ENCODE results near the gene WSCD1. TPM values are rescaled to one million over a fixed set of nuclear protein-coding genes. Genes with fewer than 3 reads are reported as not detected.

Gene WSCD1
- total RNA-seq, 1 donor from 2014 or later, result 11.4 TPM

DNA sequence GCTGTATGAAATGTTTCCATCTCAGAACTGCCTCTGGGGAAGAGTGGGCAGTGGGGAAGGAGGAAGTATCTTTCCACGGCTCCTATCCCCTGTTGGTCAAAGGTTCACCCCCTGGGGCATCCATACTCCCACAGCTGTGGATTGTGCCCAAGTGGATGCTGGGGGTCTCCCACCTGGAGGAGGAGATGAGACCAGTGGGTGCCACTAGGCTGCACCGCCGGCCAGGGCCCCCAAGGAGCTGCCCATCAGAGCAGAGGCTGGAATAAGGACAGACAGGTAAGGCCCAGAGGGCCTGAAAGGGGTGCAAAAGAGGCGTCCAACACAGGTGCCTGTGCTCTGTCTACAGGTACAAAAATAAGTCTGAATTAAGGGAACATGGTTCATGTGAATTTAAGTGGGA lies 87.5 kb downstream of the WSCD1 start:
- no peak for DNase-seq (ENCODE audit: low spot score in 2 of 2)
- intact Hi-C loops (cut with DNase I), result no loop called here
- TF ChIP-seq, protein P1, sequence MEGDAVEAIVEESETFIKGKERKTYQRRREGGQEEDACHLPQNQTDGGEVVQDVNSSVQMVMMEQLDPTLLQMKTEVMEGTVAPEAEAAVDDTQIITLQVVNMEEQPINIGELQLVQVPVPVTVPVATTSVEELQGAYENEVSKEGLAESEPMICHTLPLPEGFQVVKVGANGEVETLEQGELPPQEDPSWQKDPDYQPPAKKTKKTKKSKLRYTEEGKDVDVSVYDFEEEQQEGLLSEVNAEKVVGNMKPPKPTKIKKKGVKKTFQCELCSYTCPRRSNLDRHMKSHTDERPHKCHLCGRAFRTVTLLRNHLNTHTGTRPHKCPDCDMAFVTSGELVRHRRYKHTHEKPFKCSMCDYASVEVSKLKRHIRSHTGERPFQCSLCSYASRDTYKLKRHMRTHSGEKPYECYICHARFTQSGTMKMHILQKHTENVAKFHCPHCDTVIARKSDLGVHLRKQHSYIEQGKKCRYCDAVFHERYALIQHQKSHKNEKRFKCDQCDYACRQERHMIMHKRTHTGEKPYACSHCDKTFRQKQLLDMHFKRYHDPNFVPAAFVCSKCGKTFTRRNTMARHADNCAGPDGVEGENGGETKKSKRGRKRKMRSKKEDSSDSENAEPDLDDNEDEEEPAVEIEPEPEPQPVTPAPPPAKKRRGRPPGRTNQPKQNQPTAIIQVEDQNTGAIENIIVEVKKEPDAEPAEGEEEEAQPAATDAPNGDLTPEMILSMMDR (IDR thresholded peaks at IDR 0.05), result no peak
- no peaks in the 10 kb centered on the region for H3K36me3 ChIP-seq
- no peak overlapping the region for H3K4me3 ChIP-seq
- no peak overlapping the region for H3K27ac ChIP-seq
- H3K4me1 ChIP-seq, result no peaks in the 10 kb centered on the region
- no peaks in the 10 kb centered on the region for H3K27me3 ChIP-seq
- no peaks in the 10 kb centered on the region for H3K9me3 ChIP-seq

DNA sequence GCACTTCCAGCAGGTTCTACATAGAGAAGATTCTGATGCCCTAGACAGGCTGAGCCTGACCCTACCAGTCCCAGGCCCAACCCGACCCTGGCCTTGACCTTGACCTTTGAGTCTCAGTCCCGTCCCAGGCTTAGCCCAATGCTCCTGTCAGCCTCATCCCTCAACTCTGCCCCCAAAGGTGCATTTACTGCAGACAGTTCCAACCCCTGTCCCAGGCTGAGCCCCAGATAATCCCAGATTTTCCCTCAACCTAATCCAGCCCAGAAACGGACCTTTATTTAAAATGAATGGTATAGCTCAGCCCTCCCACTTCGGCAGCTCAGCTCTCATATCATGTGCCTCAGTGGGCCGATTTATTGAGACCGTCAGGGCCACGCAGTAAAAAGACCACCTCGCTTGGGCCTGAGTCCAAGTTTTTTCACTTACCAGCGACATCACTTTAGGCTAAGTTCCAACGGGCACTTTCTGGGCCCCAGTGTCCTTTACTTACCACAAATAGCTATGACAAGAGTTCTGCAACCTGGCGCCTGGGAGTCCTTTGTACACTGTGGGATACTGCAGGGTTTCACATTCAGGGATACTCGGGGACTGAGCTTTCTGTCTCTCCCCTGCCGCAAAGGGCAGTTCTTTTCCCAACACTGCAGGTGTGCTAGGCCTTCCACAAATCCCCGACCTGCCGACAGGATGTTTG lies 89.5 kb downstream of the WSCD1 start:
- Histone ChIP-seq H3K27ac (no peak overlapping the region), H3K4me1 (no peaks in the 10 kb centered on the region), H3K27me3 (no peaks in the 10 kb centered on the region), H3K4me3 (no peak overlapping the region), H3K9me3 (no peaks in the 10 kb centered on the region), H3K36me3 (no peaks in the 10 kb centered on the region)
- no peak for DNase-seq (ENCODE audit: low spot score in 2 of 2)
- intact Hi-C loops (cut with DNase I), result no loop called here
- TF ChIP-seq, protein P1 (IDR thresholded peaks at IDR 0.05), result no peak

- H3K36me3 ChIP-seq, result no peaks in the 10 kb centered on the region
- H3K4me3 ChIP-seq, result no peak overlapping the region
- intact Hi-C loops (cut with DNase I), result no loop called here
- no peak for DNase-seq (ENCODE audit: low spot score in 2 of 2)
- no peak overlapping the region for H3K27ac ChIP-seq
- no peaks in the 10 kb centered on the region for H3K27me3 ChIP-seq
- TF ChIP-seq, protein P1 (IDR thresholded peaks at IDR 0.05), result no peak
- H3K9me3 ChIP-seq, result no peaks in the 10 kb centered on the region
- no peaks in the 10 kb centered on the region for H3K4me1 ChIP-seq
These were observed 90.0 kb downstream of the WSCD1 start for GRCh38 chr17:6160232-6160555.

- TF ChIP-seq, protein P1 (IDR thresholded peaks at IDR 0.05), result no peak
- H3K36me3 ChIP-seq, result no peaks in the 10 kb centered on the region
- no peaks in the 10 kb centered on the region for H3K27me3 ChIP-seq
- no peak overlapping the region for H3K27ac ChIP-seq
- H3K4me1 ChIP-seq, result no peaks in the 10 kb centered on the region
- H3K4me3 ChIP-seq, result no peak overlapping the region
- intact Hi-C loops (cut with DNase I), result no loop called here
- DNase-seq (ENCODE audit: low spot score in 2 of 2), result no peak
- no peaks in the 10 kb centered on the region for H3K9me3 ChIP-seq
These were observed 91.0 kb downstream of the WSCD1 start for GRCh38 chr17:6160911-6161855.

DNA sequence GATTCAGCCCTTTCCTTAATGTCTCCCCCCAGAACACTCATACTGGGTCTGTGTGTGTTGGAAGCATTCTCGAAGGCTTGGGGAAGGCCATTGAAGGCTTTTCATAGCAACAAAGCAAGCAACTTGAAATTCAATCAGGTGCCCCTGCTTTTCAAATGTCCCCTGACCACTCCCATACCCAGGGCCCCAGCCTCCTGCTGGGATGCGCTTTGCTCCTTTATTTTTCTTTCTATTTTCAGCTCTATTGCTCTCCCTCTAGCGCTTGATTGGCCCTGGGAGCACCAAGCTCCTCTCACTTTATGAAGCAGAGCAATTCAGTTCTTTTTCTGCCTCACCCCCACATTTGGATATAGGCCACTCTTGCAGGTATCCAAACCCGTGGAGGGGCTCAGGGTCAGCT lies 92.0 kb downstream of the WSCD1 start:
- no peaks in the 10 kb centered on the region for H3K36me3 ChIP-seq
- no peak overlapping the region for H3K27ac ChIP-seq
- TF ChIP-seq, protein P1 (IDR thresholded peaks at IDR 0.05), result no peak
- H3K27me3 ChIP-seq, result no peaks in the 10 kb centered on the region
- DNase-seq (ENCODE audit: low spot score in 2 of 2), result no peak
- no peak overlapping the region for H3K4me3 ChIP-seq
- H3K4me1 ChIP-seq, result no peaks in the 10 kb centered on the region
- H3K9me3 ChIP-seq, result no peaks in the 10 kb centered on the region
- intact Hi-C loops (cut with DNase I), result no loop called here
